PFSK-1 (cell line): ENCODE measurements around the gene DNAH10.

Experiments used
- FOXP2 ChIP-seq: optimal IDR thresholded peaks from 2 replicates; pipeline ENCODE3; 2011; ENCODE audit warnings: borderline replicate concordance, control low read depth, inconsistent platforms; ENCODE audit not compliant: insufficient read depth; ENCODE audit errors: extremely low read length, extremely low read depth
- POLR2AphosphoS5 ChIP-seq: IDR thresholded peaks from 2 replicates; pipeline ENCODE4 v1.6.1; 2012; ENCODE audit warnings: low read depth, mild to moderate bottlenecking, control low read depth, low read length, moderate library complexity
- TAF1 ChIP-seq: IDR thresholded peaks from 2 replicates; pipeline ENCODE4 v1.6.1; 2012; ENCODE audit warnings: low read length, control low read depth, borderline replicate concordance; ENCODE audit not compliant: insufficient read depth
- TF ChIP-seq, protein P1 (sequence below), 2 experiments: IDR thresholded peaks; 2 replicates each; pipeline versions ENCODE4 v1.6.1 to v1.8.0; 2011 to 2012; ENCODE audit warnings: low read depth in 2 of 2, low read length in 2 of 2, control low read depth in 1 of 2, inconsistent platforms in 1 of 2, mild to moderate bottlenecking in 1 of 2, moderate library complexity in 1 of 2; ENCODE audit not compliant: insufficient read depth in 1 of 2

- TF ChIP-seq FOXP2: no peak
- TF ChIP-seq TAF1: no peak
- TF ChIP-seq, protein P1, sequence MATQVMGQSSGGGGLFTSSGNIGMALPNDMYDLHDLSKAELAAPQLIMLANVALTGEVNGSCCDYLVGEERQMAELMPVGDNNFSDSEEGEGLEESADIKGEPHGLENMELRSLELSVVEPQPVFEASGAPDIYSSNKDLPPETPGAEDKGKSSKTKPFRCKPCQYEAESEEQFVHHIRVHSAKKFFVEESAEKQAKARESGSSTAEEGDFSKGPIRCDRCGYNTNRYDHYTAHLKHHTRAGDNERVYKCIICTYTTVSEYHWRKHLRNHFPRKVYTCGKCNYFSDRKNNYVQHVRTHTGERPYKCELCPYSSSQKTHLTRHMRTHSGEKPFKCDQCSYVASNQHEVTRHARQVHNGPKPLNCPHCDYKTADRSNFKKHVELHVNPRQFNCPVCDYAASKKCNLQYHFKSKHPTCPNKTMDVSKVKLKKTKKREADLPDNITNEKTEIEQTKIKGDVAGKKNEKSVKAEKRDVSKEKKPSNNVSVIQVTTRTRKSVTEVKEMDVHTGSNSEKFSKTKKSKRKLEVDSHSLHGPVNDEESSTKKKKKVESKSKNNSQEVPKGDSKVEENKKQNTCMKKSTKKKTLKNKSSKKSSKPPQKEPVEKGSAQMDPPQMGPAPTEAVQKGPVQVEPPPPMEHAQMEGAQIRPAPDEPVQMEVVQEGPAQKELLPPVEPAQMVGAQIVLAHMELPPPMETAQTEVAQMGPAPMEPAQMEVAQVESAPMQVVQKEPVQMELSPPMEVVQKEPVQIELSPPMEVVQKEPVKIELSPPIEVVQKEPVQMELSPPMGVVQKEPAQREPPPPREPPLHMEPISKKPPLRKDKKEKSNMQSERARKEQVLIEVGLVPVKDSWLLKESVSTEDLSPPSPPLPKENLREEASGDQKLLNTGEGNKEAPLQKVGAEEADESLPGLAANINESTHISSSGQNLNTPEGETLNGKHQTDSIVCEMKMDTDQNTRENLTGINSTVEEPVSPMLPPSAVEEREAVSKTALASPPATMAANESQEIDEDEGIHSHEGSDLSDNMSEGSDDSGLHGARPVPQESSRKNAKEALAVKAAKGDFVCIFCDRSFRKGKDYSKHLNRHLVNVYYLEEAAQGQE (IDR thresholded peaks at IDR 0.05; ENCODE audit: insufficient read depth in 1 of 2, low read depth in 2 of 2, low read length in 2 of 2): no peak
- no peak for TF ChIP-seq POLR2AphosphoS5
These were observed 67.5 kb downstream of the DNAH10 start for GRCh38 chr12:123829561-123829960.
